Chondrocyte (in vitro differentiated cells): ENCODE measurements around the gene EMILIN2. TPM values are rescaled to one million over a fixed set of nuclear protein-coding genes. Genes with fewer than 3 reads are reported as not detected.

Experiments used
- DNase-seq: peaks from one replicate; pipeline ENCODE4 v3.0.0; 2021; ENCODE audit warnings: mixed read lengths, low spot score
- H3K27ac Mint-ChIP-seq: one replicate; pipeline ENCODE4 v1.8.0; 2021; ENCODE audit warnings: mild to moderate bottlenecking, moderate library complexity, mixed read lengths; ENCODE audit not compliant: unreplicated experiment
- H3K27me3 Mint-ChIP-seq: 2 replicates; pipeline ENCODE4 v1.8.0; 2021; ENCODE audit warnings: low read depth, mixed read lengths
- H3K36me3 Mint-ChIP-seq: 2 replicates; pipeline ENCODE4 v1.8.0; 2021; ENCODE audit warnings: low read depth, mixed read lengths
- H3K4me1 Mint-ChIP-seq: 2 replicates; pipeline ENCODE4 v1.8.0; 2021; ENCODE audit warnings: low read depth, mild to moderate bottlenecking, mixed read lengths
- H3K4me3 Mint-ChIP-seq: one replicate; pipeline ENCODE4 v1.8.0; 2021; ENCODE audit warnings: mild to moderate bottlenecking, moderate library complexity, mixed read lengths; ENCODE audit not compliant: unreplicated experiment
- H3K9me3 Mint-ChIP-seq: 2 replicates; pipeline ENCODE4 v1.8.0; 2021; ENCODE audit warnings: low read depth, mixed read lengths
- total RNA-seq: library from RNA; stranded (reverse); gene quantifications from 3 replicates; pipeline ENCODE4 v1.2.1, GENCODE V29; 2021
- TF ChIP-seq, protein P1 (sequence below): fragments of 200-600 bp; sonication (generic); IDR thresholded peaks from 2 replicates; pipeline ENCODE4 v1.5.0; 2021; ENCODE audit warnings: antibody characterized with exemption, mild to moderate bottlenecking, moderate library complexity

EMILIN2 gene
- total RNA-seq, 1 donor from 2014 or later = 9.9 TPM

DNA sequence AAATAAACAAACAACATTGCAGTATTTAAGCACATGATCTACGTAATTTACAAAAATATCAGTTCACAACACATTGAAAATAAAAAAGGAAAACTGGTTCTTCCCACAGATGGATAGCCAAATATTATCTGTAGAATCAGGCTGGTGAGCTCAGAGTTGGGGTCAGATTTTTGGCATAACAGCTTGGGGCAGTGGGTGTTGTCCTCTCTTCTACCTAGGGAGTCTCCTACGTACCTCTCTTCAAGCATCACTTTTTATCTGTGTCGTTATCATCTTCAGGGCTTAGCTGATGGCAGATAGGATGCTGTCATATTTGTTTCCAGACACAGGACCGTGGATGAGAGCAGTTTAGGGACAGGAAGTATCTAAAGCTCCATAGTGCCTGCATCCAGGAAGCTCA lies 46.2 kb downstream of the EMILIN2 start:
- Mint-ChIP-seq H3K27me3 (no peaks in the 10 kb centered on the region), H3K4me3 (no peak overlapping the region), H3K9me3 (peaks cover 10% of the 10 kb centered on the region), H3K27ac (no peak overlapping the region), H3K36me3 (peaks cover 3% of the 10 kb centered on the region), H3K4me1 (peaks cover 36% of the 10 kb centered on the region)
- TF ChIP-seq, protein P1, sequence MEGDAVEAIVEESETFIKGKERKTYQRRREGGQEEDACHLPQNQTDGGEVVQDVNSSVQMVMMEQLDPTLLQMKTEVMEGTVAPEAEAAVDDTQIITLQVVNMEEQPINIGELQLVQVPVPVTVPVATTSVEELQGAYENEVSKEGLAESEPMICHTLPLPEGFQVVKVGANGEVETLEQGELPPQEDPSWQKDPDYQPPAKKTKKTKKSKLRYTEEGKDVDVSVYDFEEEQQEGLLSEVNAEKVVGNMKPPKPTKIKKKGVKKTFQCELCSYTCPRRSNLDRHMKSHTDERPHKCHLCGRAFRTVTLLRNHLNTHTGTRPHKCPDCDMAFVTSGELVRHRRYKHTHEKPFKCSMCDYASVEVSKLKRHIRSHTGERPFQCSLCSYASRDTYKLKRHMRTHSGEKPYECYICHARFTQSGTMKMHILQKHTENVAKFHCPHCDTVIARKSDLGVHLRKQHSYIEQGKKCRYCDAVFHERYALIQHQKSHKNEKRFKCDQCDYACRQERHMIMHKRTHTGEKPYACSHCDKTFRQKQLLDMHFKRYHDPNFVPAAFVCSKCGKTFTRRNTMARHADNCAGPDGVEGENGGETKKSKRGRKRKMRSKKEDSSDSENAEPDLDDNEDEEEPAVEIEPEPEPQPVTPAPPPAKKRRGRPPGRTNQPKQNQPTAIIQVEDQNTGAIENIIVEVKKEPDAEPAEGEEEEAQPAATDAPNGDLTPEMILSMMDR = no peak
- DNase-seq = no peak

DNA sequence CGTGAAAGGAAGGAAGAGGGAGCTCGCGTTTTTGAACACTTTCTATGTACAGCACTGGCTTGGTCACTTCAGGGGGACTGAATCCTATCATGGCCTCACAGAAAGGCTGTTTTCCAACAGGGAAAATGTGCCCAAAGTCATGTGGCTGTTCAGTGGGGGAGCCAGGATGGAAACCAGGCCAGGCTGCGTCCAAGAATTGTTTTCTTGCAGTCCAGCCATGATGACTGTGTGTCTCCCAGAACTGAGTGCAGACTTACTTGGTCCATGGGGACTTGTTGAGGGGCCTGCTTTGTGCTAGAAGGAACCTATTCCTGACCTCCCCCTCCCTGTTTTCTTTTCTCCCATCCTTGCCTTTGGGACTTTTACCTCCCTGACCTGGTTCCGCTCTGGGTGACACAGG lies 46.9 kb downstream of the EMILIN2 start:
- H3K4me1 Mint-ChIP-seq = peaks cover 38% of the 10 kb centered on the region
- no peak for DNase-seq
- H3K27ac Mint-ChIP-seq = peak overlapping the region; percentile 59
- peaks cover 10% of the 10 kb centered on the region for H3K9me3 Mint-ChIP-seq
- H3K4me3 Mint-ChIP-seq = no peak overlapping the region
- no peaks in the 10 kb centered on the region for H3K27me3 Mint-ChIP-seq
- H3K36me3 Mint-ChIP-seq = peaks cover 3% of the 10 kb centered on the region
- TF ChIP-seq, protein P1 = no peak

DNA sequence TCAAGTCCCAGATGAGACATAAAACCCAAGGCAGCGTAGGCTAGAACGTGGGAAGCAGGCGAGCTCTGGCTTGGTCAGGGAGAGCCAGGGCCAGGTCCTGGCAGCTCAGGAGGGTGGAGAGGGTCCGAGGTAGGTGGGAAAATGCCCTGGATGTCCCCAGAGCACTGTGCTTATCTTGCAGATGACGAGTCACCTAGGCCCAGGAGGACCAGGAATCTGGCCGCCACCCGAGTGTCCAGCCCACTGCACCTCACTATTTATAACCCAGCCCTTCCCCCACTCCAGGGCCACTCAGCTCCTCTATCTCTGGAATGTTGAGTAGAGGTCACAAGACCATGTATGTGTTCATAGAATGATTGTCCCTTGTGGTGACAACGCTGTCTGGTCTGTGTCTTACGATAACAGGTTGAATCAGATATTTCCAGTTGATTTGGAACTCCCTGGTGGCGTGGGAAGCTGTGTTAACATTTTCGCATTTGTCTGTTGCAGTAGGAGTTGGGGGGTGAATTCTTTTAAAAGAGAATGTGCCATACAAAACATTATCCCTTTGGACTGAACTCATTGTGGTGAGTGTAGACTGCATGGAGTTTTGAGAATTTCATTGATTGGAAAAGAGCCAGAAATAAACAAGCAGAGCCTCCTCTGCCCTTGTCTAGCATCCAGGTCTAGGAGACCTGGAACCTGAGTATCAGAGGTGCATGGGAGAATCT lies 47.5 kb downstream of the EMILIN2 start:
- no peak for DNase-seq
- H3K27ac Mint-ChIP-seq = peak overlapping the region; percentile 59
- TF ChIP-seq, protein P1 = no peak
- peaks cover 3% of the 10 kb centered on the region for H3K36me3 Mint-ChIP-seq
- peaks cover 10% of the 10 kb centered on the region for H3K9me3 Mint-ChIP-seq
- peaks cover 41% of the 10 kb centered on the region for H3K4me1 Mint-ChIP-seq
- no peak overlapping the region for H3K4me3 Mint-ChIP-seq
- H3K27me3 Mint-ChIP-seq = no peaks in the 10 kb centered on the region

DNA sequence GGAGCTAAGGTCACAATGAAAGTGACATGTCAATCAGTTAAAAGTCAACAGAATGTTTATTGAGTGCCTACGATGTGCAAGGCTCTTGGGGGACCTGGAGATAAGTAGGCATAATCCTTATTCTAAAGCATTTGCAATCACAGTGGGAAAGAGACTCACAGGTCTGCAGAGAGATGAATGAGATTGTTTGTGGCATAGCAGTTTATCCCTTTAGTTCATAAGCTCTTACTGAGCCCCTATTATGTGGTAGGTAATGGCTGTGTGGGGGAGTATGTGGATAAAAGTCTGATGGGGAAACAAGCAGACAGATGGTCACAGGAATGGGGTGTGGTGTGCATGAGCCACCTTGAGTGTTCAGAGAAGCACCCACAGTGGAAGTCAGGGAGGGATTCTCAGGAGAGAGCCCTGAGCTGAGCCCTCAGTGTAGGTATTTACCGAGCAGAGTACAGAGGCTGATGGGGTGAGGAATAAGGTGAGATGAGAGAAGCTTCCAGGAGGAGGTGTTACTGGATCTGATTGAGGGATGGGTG lies 48.1 kb downstream of the EMILIN2 start:
- peaks cover 10% of the 10 kb centered on the region for H3K9me3 Mint-ChIP-seq
- H3K4me1 Mint-ChIP-seq = peaks cover 37% of the 10 kb centered on the region
- H3K27ac Mint-ChIP-seq = no peak overlapping the region
- peaks cover 3% of the 10 kb centered on the region for H3K36me3 Mint-ChIP-seq
- no peaks in the 10 kb centered on the region for H3K27me3 Mint-ChIP-seq
- TF ChIP-seq, protein P1 = no peak
- H3K4me3 Mint-ChIP-seq = no peak overlapping the region
- no peak for DNase-seq

DNA sequence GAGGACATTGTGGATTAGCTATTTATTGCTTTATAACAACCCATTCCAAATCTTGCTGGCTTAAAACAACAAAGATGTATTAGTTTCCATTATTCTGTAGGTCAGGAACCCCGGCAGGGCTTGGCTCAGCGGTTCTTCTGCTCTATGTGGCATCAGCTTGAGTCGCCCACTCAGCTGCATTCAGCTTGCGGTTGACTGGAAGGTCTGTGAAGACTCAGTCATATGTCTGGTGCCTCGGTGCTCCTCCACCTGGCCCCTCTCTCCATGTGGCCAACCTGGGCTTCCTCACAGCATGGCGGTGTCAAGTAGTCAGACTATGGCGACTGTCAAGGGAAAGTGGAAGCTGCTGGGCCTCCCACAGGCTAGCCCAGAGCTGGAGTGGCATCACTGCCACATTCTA lies 48.6 kb downstream of the EMILIN2 start:
- DNase-seq = no peak
- Mint-ChIP-seq H3K27me3 (no peaks in the 10 kb centered on the region), H3K9me3 (peaks cover 10% of the 10 kb centered on the region), H3K36me3 (peaks cover 3% of the 10 kb centered on the region), H3K4me1 (peaks cover 35% of the 10 kb centered on the region), H3K27ac (no peak overlapping the region), H3K4me3 (no peak overlapping the region)
- TF ChIP-seq, protein P1 = no peak
